ENCODE measurements around the gene MYCBP2. TPM values are rescaled to one million over a fixed set of nuclear protein-coding genes. Genes with fewer than 3 reads are reported as not detected.
"Not testable (repeated sequence)": the region's sequence is repeated elsewhere in the genome, so short reads cannot be mapped to it uniquely, and the experiment has no call there.

Gene MYCBP2
- polyA plus RNA-seq, 1 experiment = 49.4 TPM

- H3K4me3 ChIP-seq (ENCODE audit: low read depth, low read length) = no peak overlapping the region
- POLR2A ChIA-PET = no interaction called here
- CTCF ChIA-PET = no interaction called here
- peaks cover 3% of the 10 kb centered on the region; the same call in 1 of the 2 replicates for H3K9me3 ChIP-seq (ENCODE audit: control insufficient read depth, insufficient read depth, low read length)
- TF ChIP-seq, protein P1, sequence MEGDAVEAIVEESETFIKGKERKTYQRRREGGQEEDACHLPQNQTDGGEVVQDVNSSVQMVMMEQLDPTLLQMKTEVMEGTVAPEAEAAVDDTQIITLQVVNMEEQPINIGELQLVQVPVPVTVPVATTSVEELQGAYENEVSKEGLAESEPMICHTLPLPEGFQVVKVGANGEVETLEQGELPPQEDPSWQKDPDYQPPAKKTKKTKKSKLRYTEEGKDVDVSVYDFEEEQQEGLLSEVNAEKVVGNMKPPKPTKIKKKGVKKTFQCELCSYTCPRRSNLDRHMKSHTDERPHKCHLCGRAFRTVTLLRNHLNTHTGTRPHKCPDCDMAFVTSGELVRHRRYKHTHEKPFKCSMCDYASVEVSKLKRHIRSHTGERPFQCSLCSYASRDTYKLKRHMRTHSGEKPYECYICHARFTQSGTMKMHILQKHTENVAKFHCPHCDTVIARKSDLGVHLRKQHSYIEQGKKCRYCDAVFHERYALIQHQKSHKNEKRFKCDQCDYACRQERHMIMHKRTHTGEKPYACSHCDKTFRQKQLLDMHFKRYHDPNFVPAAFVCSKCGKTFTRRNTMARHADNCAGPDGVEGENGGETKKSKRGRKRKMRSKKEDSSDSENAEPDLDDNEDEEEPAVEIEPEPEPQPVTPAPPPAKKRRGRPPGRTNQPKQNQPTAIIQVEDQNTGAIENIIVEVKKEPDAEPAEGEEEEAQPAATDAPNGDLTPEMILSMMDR (IDR thresholded peaks at IDR 0.05; ENCODE audit: low read depth, low read length) = no peak
- no peak overlapping the region for H3K27ac ChIP-seq (ENCODE audit: low read depth, low read length)
- H3K27me3 ChIP-seq (ENCODE audit: control insufficient read depth, insufficient read depth, low read length) = no peaks in the 10 kb centered on the region
- no peak for DNase-seq (ENCODE audit: low read depth, low spot score)
Observed at GRCh38 chr13:77291774-77292173, 35.1 kb downstream of the MYCBP2 start.

DNA sequence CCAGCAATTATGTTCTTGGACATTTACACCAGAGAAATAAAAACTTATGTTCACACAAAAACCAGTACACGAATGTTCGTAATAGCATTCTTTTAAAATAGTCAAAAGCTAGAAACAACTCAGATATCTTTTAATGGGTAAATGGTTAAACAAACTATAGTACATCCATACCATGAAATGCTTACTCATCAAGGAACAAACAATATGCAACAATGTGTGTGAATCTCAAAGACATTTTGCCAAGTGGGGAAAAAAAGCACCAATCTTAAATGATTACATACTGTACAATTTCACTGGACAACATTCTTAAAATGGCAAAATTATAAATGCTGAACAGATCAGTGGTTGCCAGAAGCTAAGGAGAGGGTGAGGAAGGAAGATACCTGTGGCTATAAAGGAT lies 36.6 kb downstream of the MYCBP2 start:
- ChIA-PET POLR2A (no interaction called here), CTCF (no interaction called here)
- TF ChIP-seq, protein P1 (IDR thresholded peaks at IDR 0.05; ENCODE audit: low read depth, low read length) = no peak
- H3K4me3 ChIP-seq (ENCODE audit: low read depth, low read length) = no peak overlapping the region
- H3K9me3 ChIP-seq (ENCODE audit: control insufficient read depth, insufficient read depth, low read length) = peaks cover 3% of the 10 kb centered on the region; the same call in 1 of the 2 replicates
- H3K27ac ChIP-seq (ENCODE audit: low read depth, low read length) = no peak overlapping the region
- H3K27me3 ChIP-seq (ENCODE audit: control insufficient read depth, insufficient read depth, low read length) = no peaks in the 10 kb centered on the region
- no peak for DNase-seq (ENCODE audit: low read depth, low spot score)

DNA sequence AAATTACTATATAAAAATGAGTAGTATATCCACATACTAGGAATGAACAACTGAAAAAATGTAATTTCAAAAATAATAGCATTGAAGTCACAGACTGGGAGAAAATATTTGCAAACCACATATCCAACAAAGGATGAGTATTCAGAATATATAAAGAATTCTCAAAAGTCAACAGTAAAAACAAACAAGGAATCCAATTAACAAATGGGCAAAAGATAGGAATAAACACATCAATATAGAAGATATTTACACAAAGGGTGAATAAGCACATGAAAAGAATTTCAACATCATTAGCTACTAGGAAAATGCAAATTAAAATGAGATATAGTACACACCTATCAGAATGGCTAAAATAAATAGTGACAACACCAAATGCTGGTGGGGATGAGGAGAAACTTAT lies 37.0 kb downstream of the MYCBP2 start:
- no peak overlapping the region for H3K27ac ChIP-seq (ENCODE audit: low read depth, low read length)
- H3K27me3 ChIP-seq (ENCODE audit: control insufficient read depth, insufficient read depth, low read length) = no peaks in the 10 kb centered on the region
- POLR2A ChIA-PET = no interaction called here
- H3K9me3 ChIP-seq (ENCODE audit: control insufficient read depth, insufficient read depth, low read length) = peaks cover 3% of the 10 kb centered on the region; the same call in 1 of the 2 replicates
- no peak overlapping the region for H3K4me3 ChIP-seq (ENCODE audit: low read depth, low read length)
- DNase-seq (ENCODE audit: low read depth, low spot score) = no peak
- CTCF ChIA-PET = no interaction called here
- TF ChIP-seq, protein P1 (IDR thresholded peaks at IDR 0.05; ENCODE audit: low read depth, low read length) = no peak

DNA sequence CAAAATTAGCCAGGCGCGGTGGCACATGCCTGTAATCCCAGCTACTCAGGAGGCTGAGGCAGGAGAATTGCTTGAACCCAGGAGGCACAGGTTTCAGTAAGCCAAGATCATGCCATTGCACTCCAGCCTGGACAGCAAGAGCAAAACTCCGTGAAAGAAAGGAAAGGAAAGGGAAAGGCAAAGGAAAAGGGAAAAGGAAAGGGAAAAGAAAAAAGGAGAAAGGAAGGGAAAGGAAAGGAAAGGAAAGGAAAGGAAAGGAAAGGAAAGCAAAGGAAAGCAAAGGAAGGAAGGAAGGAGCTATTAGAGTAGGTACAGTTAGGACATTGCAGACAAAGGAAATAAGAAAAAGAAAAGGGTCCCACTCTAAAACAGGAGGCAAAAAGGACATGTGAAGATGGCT lies 41.3 kb downstream of the MYCBP2 start:
- CTCF ChIA-PET = interaction anchor here (1.3 kb wide), 1 partner anchor 98 kb away, joined by 3 read pairs; no protein-coding TSS in a partner anchor
- DNase-seq (ENCODE audit: low read depth, low spot score); H3K27ac ChIP-seq (ENCODE audit: low read depth, low read length); POLR2A ChIA-PET; H3K27me3 ChIP-seq (ENCODE audit: control insufficient read depth, insufficient read depth, low read length); H3K9me3 ChIP-seq (ENCODE audit: control insufficient read depth, insufficient read depth, low read length); H3K4me3 ChIP-seq (ENCODE audit: low read depth, low read length): not testable (repeated sequence)

DNA sequence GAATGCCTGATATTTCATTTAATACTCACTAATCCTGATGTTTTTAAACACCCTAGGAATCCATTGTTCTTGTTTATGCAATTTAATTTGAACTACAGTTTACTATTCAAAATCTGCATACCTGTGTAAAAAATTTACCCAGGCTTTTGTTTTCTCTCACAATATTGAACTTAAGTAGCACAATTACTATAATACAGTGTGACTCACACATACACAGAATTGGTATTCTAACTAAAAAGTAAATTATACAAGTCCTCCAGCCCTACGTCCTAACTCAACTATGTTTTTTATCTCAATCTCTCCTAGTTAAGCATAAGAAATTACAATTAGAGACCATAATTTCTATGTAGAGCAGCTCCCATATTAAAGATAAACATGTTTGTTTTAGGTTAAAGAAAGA lies 41.8 kb downstream of the MYCBP2 start:
- TF ChIP-seq, protein P1 (IDR thresholded peaks at IDR 0.05; ENCODE audit: low read depth, low read length) = no peak
- DNase-seq (ENCODE audit: low read depth, low spot score) = no peak
- Histone ChIP-seq H3K9me3 (ENCODE audit: control insufficient read depth, insufficient read depth, low read length) (no peaks in the 10 kb centered on the region; the same call in 1 of the 2 replicates), H3K27me3 (ENCODE audit: control insufficient read depth, insufficient read depth, low read length) (no peaks in the 10 kb centered on the region), H3K27ac (ENCODE audit: low read depth, low read length) (no peak overlapping the region), H3K4me3 (ENCODE audit: low read depth, low read length) (no peak overlapping the region)
- POLR2A ChIA-PET = no interaction called here
- CTCF ChIA-PET = interaction anchor here (1.3 kb wide), 1 partner anchor 99 kb away, joined by 3 read pairs; no protein-coding TSS in a partner anchor

- Histone ChIP-seq H3K27ac (ENCODE audit: low read depth, low read length) (no peak overlapping the region), H3K4me3 (ENCODE audit: low read depth, low read length) (no peak overlapping the region), H3K27me3 (ENCODE audit: control insufficient read depth, insufficient read depth, low read length) (no peaks in the 10 kb centered on the region), H3K9me3 (ENCODE audit: control insufficient read depth, insufficient read depth, low read length) (no peaks in the 10 kb centered on the region)
- ChIA-PET POLR2A (no interaction called here), CTCF (no interaction called here)
- TF ChIP-seq, protein P1 (IDR thresholded peaks at IDR 0.05; ENCODE audit: low read depth, low read length) = no peak
- no peak for DNase-seq (ENCODE audit: low read depth, low spot score)
Observed at GRCh38 chr13:77274126-77274525, 52.8 kb downstream of the MYCBP2 start.

All from AG04450 (cell line).